IPS-20b (cell line): ENCODE data around the gene TAMALIN.

Experiments
- H3K27ac ChIP-seq: one replicate; pipeline ENCODE4 v1.5.1; 2013; ENCODE audit warnings: low read length
- H3K27me3 ChIP-seq: 2 replicates; pipeline ENCODE4 v1.6.1; 2013; ENCODE audit warnings: mild to moderate bottlenecking, low read length, inconsistent platforms; ENCODE audit not compliant: insufficient read depth
- H3K36me3 ChIP-seq: 2 replicates; pipeline ENCODE4 v1.6.1; 2013; ENCODE audit warnings: low read depth, mild to moderate bottlenecking, inconsistent platforms, low read length, moderate library complexity; ENCODE audit not compliant: insufficient read depth
- H3K4me1 ChIP-seq: 2 replicates; pipeline ENCODE4 v1.6.1; 2013; ENCODE audit warnings: mild to moderate bottlenecking, control low read depth, inconsistent platforms, low read length, moderate library complexity; ENCODE audit not compliant: insufficient read depth
- H3K4me3 ChIP-seq: 2 replicates; pipeline ENCODE4 v1.5.1; 2013; ENCODE audit warnings: mild to moderate bottlenecking, low read length, inconsistent platforms
- H3K9ac ChIP-seq: 2 replicates; pipeline ENCODE4 v1.6.1; 2013; ENCODE audit warnings: low read depth, mild to moderate bottlenecking, inconsistent platforms, low read length, moderate library complexity
- H3K9me3 ChIP-seq: 2 replicates; pipeline ENCODE4 v1.6.1; 2013; ENCODE audit warnings: mild to moderate bottlenecking, low read depth, low read length, inconsistent platforms; ENCODE audit not compliant: insufficient read depth

TAMALIN gene

GRCh38 chr12:52043386-52044212 is 36.9 kb downstream of the TAMALIN start:
- H3K4me3 ChIP-seq, result no peak overlapping the region
- H3K36me3 ChIP-seq, result no peaks in the 10 kb centered on the region
- H3K9me3 ChIP-seq, result no peaks in the 10 kb centered on the region
- H3K27ac ChIP-seq, result no peak overlapping the region
- H3K27me3 ChIP-seq, result peaks cover 9% of the 10 kb centered on the region
- H3K9ac ChIP-seq, result no peak overlapping the region
- no peaks in the 10 kb centered on the region for H3K4me1 ChIP-seq

- H3K9ac ChIP-seq, result no peak overlapping the region
- peaks cover 15% of the 10 kb centered on the region for H3K27me3 ChIP-seq
- no peak overlapping the region for H3K27ac ChIP-seq
- no peak overlapping the region for H3K4me3 ChIP-seq
- H3K4me1 ChIP-seq, result no peaks in the 10 kb centered on the region
- H3K9me3 ChIP-seq, result no peaks in the 10 kb centered on the region
- H3K36me3 ChIP-seq, result no peaks in the 10 kb centered on the region
Measured at GRCh38 chr12:52044292-52044983, 37.7 kb downstream of the TAMALIN start.

- Histone ChIP-seq H3K4me1 (peaks cover 4% of the 10 kb centered on the region; the same call in 1 of the 2 replicates), H3K9ac (no peak overlapping the region), H3K4me3 (no peak overlapping the region), H3K27me3 (peaks cover 29% of the 10 kb centered on the region), H3K27ac (no peak overlapping the region), H3K36me3 (no peaks in the 10 kb centered on the region), H3K9me3 (no peaks in the 10 kb centered on the region)
Measured at GRCh38 chr12:52045794-52046199, 39.1 kb downstream of the TAMALIN start.

- Histone ChIP-seq H3K36me3 (no peaks in the 10 kb centered on the region), H3K9ac (no peak overlapping the region), H3K27me3 (peaks cover 39% of the 10 kb centered on the region), H3K9me3 (no peaks in the 10 kb centered on the region), H3K4me3 (no peak overlapping the region), H3K4me1 (peaks cover 4% of the 10 kb centered on the region; the same call in 1 of the 2 replicates), H3K27ac (no peak overlapping the region)
Measured at GRCh38 chr12:52046859-52047258, 40.1 kb downstream of the TAMALIN start.

GRCh38 chr12:52049286-52049685 is 42.5 kb downstream of the TAMALIN start:
- Histone ChIP-seq H3K9ac (no peak overlapping the region), H3K9me3 (no peaks in the 10 kb centered on the region), H3K4me1 (peaks cover 11% of the 10 kb centered on the region), H3K27me3 (peaks cover 52% of the 10 kb centered on the region), H3K36me3 (no peaks in the 10 kb centered on the region), H3K27ac (no peak overlapping the region), H3K4me3 (no peak overlapping the region)

- peaks cover 11% of the 10 kb centered on the region for H3K4me1 ChIP-seq
- H3K4me3 ChIP-seq, result no peak overlapping the region
- no peak overlapping the region for H3K27ac ChIP-seq
- peaks cover under 1% of the 10 kb centered on the region; the same call in 1 of the 2 replicates for H3K36me3 ChIP-seq
- no peak overlapping the region for H3K9ac ChIP-seq
- no peaks in the 10 kb centered on the region for H3K9me3 ChIP-seq
- H3K27me3 ChIP-seq, result peaks cover 52% of the 10 kb centered on the region
Measured at GRCh38 chr12:52049688-52050087, 42.9 kb downstream of the TAMALIN start.

GRCh38 chr12:52050116-52050757 is 43.5 kb downstream of the TAMALIN start:
- peaks cover 5% of the 10 kb centered on the region; the same call in 1 of the 2 replicates for H3K36me3 ChIP-seq
- no peaks in the 10 kb centered on the region for H3K9me3 ChIP-seq
- H3K4me1 ChIP-seq, result peaks cover 11% of the 10 kb centered on the region
- H3K27me3 ChIP-seq, result peaks cover 52% of the 10 kb centered on the region
- H3K9ac ChIP-seq, result peak overlapping the region; percentile 59; the same call in 1 of the 2 replicates
- H3K4me3 ChIP-seq, result peak overlapping the region; percentile 74
- H3K27ac ChIP-seq, result no peak overlapping the region

GRCh38 chr12:52050758-52051541 is 44.2 kb downstream of the TAMALIN start, which contains the start of gene NR4A1:
Gene NR4A1, plus strand, starts transcription at chr12:52051442. Its CDS starts 2,887 bp downstream, at chr12:52054329.
- Histone ChIP-seq H3K9ac (peak within 1 kb of the TSS; percentile 59; the same call in 1 of the 2 replicates), H3K4me1 (peaks cover 11% of the 10 kb centered on the region), H3K36me3 (peaks cover 5% of the 10 kb centered on the region; the same call in 1 of the 2 replicates), H3K27ac (no peak within 1 kb of the TSS), H3K9me3 (no peaks in the 10 kb centered on the region), H3K4me3 (peak within 1 kb of the TSS; percentile 74), H3K27me3 (peaks cover 52% of the 10 kb centered on the region)

- Histone ChIP-seq H3K9ac (no peak overlapping the region), H3K27me3 (peaks cover 52% of the 10 kb centered on the region), H3K36me3 (peaks cover 11% of the 10 kb centered on the region; the same call in 1 of the 2 replicates), H3K4me3 (peak overlapping the region; percentile 74; the same call in 1 of the 2 replicates), H3K4me1 (peaks cover 11% of the 10 kb centered on the region), H3K9me3 (no peaks in the 10 kb centered on the region), H3K27ac (no peak overlapping the region)
Measured at GRCh38 chr12:52052468-52053186, 45.9 kb downstream of the TAMALIN start.

GRCh38 chr12:52053536-52054209 is 46.9 kb downstream of the TAMALIN start:
- Histone ChIP-seq H3K27me3 (peaks cover 44% of the 10 kb centered on the region), H3K4me1 (peaks cover 11% of the 10 kb centered on the region), H3K36me3 (peaks cover 11% of the 10 kb centered on the region; the same call in 1 of the 2 replicates), H3K9me3 (no peaks in the 10 kb centered on the region), H3K4me3 (no peak overlapping the region), H3K27ac (no peak overlapping the region), H3K9ac (no peak overlapping the region)
